ENCODE results near the gene LACTB.

DNA sequence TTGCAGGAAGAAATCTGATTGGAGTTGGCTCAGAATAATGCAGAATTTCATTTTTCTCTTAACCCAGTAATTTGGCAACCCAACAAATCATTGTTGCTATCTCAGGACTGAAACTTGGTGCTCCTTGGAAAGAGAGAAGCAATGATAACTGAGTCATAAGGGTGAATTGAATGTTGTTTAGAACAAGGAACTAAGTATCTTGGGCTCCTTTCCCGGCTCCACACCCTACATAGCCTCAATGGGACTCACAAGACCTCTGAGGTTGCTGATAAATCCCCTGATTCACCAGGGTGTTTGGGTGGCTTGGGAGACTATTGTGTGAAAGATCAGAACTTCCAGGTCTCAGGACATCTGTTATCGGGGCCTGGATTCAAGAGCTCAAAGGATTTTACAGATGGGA is 60.0 kb downstream of the LACTB start:
- TF ChIP-seq GLIS3 (CRISPR knock-in tag; IDR thresholded peaks at IDR 0.05) (no peak), RARB (CRISPR knock-in tag; IDR thresholded peaks at IDR 0.05) (no peak), ZFP30 (CRISPR knock-in tag; IDR thresholded peaks at IDR 0.05) (no peak), OSR1 (CRISPR knock-in tag; IDR thresholded peaks at IDR 0.05) (no peak), ARNTL (CRISPR knock-in tag; IDR thresholded peaks at IDR 0.05; ENCODE audit: borderline replicate concordance, low read depth) (no peak), SNAI2 (CRISPR knock-in tag; IDR thresholded peaks at IDR 0.05) (no peak), CREB5 (CRISPR knock-in tag; IDR thresholded peaks at IDR 0.05; ENCODE audit: low read depth) (no peak), ZNF70 (CRISPR knock-in tag; IDR thresholded peaks at IDR 0.05) (no peak), TCF4 (CRISPR knock-in tag; IDR thresholded peaks at IDR 0.05; ENCODE audit: borderline replicate concordance) (no peak)
- TF ChIP-seq, protein P1, sequence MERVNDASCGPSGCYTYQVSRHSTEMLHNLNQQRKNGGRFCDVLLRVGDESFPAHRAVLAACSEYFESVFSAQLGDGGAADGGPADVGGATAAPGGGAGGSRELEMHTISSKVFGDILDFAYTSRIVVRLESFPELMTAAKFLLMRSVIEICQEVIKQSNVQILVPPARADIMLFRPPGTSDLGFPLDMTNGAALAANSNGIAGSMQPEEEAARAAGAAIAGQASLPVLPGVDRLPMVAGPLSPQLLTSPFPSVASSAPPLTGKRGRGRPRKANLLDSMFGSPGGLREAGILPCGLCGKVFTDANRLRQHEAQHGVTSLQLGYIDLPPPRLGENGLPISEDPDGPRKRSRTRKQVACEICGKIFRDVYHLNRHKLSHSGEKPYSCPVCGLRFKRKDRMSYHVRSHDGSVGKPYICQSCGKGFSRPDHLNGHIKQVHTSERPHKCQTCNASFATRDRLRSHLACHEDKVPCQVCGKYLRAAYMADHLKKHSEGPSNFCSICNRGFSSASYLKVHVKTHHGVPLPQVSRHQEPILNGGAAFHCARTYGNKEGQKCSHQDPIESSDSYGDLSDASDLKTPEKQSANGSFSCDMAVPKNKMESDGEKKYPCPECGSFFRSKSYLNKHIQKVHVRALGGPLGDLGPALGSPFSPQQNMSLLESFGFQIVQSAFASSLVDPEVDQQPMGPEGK (CRISPR knock-in tag; IDR thresholded peaks at IDR 0.05; ENCODE audit: borderline replicate concordance): no peak
- TF ChIP-seq, protein P2, sequence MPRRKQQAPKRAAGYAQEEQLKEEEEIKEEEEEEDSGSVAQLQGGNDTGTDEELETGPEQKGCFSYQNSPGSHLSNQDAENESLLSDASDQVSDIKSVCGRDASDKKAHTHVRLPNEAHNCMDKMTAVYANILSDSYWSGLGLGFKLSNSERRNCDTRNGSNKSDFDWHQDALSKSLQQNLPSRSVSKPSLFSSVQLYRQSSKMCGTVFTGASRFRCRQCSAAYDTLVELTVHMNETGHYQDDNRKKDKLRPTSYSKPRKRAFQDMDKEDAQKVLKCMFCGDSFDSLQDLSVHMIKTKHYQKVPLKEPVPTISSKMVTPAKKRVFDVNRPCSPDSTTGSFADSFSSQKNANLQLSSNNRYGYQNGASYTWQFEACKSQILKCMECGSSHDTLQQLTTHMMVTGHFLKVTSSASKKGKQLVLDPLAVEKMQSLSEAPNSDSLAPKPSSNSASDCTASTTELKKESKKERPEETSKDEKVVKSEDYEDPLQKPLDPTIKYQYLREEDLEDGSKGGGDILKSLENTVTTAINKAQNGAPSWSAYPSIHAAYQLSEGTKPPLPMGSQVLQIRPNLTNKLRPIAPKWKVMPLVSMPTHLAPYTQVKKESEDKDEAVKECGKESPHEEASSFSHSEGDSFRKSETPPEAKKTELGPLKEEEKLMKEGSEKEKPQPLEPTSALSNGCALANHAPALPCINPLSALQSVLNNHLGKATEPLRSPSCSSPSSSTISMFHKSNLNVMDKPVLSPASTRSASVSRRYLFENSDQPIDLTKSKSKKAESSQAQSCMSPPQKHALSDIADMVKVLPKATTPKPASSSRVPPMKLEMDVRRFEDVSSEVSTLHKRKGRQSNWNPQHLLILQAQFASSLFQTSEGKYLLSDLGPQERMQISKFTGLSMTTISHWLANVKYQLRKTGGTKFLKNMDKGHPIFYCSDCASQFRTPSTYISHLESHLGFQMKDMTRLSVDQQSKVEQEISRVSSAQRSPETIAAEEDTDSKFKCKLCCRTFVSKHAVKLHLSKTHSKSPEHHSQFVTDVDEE (CRISPR knock-in tag; IDR thresholded peaks at IDR 0.05): no peak

Measured in SK-N-SH treated with all-trans-retinoic acid at 6 μM for 48 hours (cell line).